ENCODE results near the gene CFD. TPM values are rescaled to one million over a fixed set of nuclear protein-coding genes. Genes with fewer than 3 reads are reported as not detected.
A peak's percentile ranks its signal among the peaks of the same experiment; 100 is the strongest.
"Not testable (repeated sequence)": the region's sequence is repeated elsewhere in the genome, so short reads cannot be mapped to it uniquely, and the experiment has no call there.

Gene CFD
- total RNA-seq, 1 donor from 2014 or later, result 139 TPM

DNA sequence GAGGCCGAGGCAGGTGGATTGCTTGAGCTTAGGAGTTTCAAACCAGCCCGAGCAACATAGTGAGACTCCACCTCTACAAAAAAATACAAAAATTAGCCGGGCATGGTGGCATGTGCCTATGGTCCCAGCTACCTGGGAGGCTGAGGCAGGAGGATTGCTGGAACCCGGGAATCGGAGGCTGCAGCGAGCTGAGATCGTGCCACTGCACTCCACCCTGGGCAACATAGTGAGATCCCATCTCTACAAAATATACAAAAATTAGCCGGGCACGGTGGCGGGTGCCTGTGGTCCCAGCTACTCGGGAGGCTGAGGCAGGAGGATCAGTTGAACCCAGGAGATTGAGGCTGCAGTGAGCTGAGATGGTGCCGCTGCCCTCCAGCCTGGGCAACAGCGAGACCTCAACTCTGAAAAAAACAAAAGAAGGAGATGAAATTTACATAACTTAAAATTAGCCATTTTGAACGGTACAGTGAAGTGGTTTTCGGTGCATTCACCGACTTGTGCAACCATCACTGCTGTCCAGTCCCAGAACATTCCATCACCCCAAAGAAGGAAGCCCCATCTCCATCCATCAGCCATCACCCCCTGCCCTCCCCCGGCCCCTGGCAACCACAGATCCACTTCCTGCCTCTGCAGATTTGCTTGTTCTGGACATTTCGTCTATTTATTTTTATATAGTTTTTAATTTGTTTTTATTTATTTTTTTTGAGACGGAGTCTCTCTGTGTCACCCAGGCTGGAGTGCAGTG is 33.4 kb upstream of the CFD start:
- DNase-seq (ENCODE audit: low spot score), result no peak

DNA sequence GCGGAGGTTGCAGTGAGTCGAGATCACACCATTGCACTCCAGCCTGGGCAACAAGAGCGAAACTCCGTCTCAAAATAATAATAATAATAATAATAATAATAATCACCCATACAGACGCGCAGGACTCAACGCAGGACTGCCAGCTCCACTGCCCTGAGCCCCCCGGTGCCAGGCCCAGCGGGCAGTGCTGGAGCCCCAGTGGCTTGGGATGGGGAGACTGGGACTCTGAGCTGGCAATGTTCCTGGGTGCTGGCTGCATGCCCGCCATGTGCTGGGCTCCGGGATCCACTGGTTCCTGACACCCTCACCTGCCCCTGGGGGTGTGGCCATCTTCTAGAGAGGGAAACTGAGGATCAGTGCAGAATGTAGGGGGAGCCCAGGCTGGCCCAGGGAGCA is 32.2 kb upstream of the CFD start:
- no peak for DNase-seq (ENCODE audit: low spot score)

DNA sequence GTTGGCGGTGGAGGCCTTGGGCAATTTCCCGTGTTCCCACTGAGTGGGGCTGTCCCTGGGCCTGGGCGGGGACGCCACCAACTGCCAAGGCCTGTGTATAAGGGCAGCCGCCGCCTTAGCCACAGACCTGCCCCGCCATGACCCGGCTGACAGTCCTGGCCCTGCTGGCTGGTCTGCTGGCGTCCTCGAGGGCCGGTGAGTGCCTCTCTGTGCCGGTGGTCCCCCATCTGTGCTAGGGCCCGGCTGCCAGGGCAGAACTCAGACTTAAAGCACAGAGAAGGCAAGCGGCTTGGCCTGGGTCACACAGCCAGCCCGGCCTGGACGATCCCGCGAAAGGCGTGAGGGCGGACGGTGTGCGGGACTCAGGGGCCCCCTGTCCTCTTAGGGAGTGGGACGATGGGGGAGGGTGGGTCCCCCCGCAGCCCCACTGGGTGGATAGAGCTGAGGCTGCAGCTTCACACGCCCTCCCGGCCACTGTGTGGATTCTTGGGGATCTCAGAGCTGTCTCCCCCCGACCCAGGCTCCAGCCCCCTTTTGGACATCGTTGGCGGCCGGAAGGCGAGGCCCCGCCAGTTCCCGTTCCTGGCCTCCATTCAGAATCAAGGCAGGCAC is 31.6 kb upstream of the CFD start, which contains the start of gene AZU1:
TSS of gene AZU1 (plus strand) at position 128 of the 612 bp plus-strand sequence. CDS start at position 138, 10 bp downstream.
- no peak for DNase-seq (ENCODE audit: low spot score)

DNA sequence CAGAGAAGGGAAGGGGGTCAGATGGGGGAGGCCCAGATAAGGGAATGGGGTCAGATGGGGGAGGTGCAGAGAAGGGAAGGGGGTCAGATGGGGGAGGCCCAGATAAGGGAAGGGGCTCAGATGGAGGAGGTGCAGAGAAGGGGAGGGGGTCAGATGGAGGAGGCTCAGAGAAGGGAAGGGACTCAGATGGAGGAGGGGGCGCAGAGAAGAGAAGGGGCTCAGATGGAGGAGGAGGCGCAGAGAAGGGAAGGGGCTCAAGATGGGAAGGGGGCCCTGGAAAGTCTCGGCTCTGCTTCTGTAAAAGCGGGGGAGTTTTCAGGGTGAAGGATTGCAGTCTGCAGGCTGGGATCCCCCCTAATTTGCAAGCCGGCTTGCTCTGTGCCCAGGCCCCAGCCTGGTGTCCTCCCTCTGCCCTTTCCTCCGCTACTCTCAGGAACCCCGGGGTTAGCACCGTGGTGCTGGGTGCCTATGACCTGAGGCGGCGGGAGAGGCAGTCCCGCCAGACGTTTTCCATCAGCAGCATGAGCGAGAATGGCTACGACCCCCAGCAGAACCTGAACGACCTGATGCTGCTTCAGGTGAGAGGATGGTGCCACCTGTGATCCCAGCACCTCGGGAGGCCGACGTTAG is 30.2 kb upstream of the CFD start:
- no peak for DNase-seq (ENCODE audit: low spot score)

DNA sequence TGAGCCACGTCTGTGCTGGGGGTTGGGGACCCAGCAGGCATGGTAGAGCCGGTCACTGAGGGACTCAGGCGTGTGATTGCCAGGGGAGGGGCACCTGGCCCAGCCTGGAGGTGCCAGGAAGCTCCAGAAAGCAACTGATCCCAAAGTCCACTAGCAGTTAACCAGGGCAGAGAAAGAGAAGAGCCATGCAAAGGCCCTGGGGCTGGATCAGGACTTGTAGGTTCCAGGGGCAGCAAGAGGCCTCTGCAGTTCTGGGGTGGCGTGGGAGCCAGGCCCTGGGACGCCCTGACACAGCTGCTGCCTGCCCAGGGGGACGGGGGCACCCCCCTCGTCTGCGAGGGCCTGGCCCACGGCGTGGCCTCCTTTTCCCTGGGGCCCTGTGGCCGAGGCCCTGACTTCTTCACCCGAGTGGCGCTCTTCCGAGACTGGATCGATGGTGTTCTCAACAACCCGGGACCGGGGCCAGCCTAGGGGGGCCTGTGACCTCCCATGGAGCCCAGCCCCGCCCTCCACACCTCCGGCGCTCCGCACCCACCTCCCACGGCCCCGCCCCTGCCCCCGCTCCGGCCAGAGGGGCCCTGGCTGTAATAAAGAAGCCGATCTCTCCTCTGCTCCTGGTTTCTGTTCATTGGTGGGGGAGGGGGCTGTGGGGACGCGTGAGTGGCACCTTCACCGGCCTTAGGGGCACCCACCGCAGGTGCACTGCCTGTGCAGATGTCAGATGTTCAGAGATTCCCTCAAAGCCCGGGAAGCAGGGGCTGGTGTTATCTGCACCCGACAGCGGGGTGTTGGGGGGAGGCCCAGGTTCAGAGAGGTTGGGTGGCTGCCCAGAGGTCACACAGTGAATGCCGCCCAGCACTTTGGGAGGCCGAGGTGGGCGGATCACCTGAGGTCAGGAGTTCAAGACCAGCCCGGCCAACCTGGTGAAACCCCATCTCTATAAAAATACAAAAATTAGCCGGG is 27.8 kb upstream of the CFD start:
- no peak for DNase-seq (ENCODE audit: low spot score)

DNA sequence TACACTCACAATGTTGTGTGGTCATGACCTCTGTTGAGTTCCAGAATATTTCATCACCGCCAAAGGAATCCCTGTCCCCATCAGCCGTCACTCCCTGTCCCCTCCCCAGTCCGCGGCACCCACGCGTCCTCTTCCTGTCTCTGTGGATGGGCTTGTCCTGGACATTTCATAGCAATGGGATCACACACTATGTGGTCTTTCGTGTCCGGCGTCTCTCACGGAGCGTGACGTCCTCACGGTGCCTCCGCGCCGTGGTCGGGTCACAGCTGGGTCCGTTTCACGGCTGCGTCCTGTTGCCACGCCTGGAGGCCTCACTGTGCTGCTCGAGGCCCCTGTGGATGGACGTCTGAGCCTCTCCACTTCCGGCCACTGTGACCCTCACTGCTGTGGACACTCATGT is 25.2 kb upstream of the CFD start:
- no peak for DNase-seq (ENCODE audit: low spot score)

DNA sequence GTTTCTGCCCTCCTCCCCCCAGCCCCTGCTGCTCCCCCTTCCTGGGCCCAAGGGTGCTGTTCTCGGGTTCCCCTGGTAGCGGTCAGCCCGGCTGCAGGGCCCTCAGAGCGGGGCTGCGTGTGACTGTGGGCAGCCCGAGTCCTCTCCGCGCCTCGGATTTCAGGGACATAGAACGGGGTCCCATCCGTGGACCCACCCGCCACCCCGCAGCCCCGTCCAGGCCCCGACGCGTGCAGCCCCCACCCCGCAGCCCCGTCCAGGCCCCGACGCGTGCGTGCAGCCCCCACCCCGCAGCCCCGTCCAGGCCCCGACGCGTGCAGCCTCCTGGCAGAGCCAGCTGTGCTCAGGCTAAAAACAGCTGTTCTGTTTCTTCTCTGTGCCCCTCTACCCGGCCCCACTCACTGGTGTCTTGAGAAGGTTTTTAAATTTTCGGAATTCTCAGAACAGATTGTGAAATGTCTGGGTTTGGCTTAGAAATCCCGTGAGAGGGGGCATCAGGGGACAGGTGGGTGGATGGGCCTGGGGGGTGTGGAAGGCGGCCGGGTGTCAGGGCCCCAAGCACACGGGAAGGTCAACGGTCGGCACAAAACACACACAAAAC is 24.2 kb upstream of the CFD start:
- no peak for DNase-seq (ENCODE audit: low spot score)

DNA sequence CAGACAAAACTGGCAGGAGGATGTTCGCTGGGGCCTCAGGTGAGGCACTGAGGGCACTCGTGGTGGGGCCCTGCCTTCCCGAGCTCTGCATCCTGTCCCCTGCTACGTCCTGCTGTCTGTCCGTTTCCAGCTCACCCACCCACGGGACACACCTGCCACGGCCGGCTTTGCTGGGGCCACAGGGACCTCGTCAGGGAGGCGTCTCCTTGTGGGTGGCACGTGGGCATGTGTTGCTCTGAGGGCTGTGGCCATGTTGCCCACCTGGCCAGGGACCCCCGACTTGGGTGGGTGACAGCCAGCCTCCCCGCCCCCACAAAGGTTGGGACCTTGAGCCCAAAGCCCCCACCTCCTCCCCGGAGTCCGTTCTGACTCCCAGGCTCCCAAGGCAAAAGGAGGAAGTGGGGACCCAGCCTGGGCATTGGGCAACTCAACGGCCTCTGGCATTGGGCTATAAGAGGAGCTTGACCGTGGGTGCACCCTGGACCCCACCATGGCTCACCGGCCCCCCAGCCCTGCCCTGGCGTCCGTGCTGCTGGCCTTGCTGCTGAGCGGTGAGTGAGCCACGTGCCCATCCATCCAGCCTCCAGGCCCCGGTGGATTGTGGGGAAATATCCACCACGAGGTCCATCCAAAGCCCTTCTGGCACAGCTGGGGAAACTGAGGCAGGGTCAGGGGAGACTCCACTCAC is 18.8 kb upstream of the CFD start, which contains the start of gene PRTN3:
TSS of gene PRTN3 (plus strand) at position 481 of the 688 bp plus-strand sequence. CDS start at position 491, 10 bp downstream.
- no peak for DNase-seq (ENCODE audit: low spot score)

DNA sequence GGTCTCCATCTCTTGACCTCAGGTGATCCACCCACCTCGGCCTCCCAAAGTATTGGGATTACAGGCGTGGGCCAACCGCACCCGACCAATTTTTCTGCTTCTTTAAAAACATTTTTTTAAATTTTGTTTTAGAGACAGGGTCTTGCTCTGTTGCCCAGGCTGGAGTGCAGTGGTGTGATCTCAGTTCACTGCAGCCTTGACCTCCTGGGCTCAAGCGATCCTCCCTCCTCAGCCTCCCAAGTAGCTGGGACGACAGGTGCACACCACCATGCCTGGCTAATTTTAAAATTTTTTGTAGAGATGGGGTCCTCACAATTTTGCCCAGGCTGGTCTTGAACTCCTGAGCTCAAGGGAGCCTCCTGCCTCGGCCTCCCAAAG is 16.7 kb upstream of the CFD start:
- DNase-seq (ENCODE audit: low spot score), result not testable (repeated sequence)

DNA sequence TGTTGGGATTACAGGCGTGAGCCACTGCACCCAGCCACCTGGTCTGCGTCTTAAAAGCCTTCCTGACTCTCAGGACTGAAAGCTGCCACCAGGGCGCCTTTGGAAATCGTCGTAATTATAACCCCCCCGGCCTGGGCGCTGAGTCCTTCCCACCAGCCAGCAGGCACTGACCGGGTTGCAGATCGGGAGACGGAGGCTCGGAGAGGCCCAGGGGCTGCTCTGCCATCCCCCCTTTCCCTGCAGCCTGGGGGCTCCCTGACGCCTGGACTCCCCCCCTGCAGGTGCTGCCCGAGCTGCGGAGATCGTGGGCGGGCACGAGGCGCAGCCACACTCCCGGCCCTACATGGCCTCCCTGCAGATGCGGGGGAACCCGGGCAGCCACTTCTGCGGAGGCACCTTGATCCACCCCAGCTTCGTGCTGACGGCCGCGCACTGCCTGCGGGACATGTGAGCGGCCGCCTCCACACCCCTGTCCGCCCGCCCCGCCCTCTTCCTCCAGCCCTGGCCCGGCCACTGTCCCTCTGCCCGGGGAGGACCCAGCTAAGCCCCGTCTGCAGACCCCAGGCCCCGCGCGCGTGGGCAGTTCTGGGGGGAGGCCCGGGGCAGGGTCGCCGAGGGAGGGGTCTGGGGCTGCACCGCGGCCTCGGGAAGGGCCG is 16.2 kb upstream of the CFD start:
- no peak for DNase-seq (ENCODE audit: low spot score)

DNA sequence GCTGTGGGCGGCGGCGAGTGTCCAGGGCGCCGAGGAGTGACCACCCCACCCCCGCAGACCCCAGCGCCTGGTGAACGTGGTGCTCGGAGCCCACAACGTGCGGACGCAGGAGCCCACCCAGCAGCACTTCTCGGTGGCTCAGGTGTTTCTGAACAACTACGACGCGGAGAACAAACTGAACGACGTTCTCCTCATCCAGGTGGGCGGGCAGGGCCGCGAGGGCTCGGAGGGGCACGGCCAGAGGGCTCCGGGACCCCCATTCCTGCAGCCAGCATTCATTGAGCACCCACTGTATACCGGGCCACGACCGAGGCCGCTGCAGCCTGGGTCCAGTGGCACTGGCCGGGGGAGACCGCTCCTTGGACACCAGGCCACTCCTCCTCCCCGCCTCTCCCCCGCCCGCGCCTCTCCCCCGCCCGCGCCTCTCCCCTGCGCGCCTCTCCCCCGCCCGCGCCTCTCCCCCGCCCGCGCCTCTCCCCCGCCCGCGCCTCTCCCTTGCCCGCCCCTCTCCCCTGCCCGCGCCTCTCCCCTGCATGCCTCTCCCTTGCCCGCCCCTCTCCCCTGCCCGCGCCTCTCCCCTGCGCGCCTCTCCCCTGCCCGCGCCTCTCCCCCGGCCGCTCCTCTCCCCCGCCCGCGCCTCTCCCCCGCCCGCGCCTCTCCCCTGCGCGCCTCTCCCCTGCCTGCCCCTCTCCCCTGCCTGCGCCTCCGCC is 15.5 kb upstream of the CFD start:
- no peak for DNase-seq (ENCODE audit: low spot score)

DNA sequence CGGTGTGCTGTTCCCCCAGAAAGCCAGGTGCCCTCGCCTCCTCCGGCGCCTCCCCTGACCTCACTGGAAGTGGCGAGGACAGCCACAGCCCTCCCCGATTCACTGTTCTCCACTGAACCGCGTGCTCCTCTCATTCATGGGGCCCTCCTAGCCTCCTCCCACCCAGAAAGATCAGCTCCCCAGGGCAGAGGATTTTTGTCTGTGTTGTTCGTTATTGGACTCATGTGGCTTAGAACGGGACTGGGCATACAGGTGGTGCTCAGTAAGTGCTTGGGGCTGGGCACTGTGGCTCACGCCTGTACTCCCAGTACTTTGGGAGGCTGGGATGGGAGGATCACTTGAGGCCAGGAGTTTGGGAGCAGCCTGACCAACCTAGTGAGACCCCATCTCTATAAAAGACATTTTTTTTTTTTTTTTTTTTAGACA is 14.9 kb upstream of the CFD start:
- no peak for DNase-seq (ENCODE audit: low spot score)

DNA sequence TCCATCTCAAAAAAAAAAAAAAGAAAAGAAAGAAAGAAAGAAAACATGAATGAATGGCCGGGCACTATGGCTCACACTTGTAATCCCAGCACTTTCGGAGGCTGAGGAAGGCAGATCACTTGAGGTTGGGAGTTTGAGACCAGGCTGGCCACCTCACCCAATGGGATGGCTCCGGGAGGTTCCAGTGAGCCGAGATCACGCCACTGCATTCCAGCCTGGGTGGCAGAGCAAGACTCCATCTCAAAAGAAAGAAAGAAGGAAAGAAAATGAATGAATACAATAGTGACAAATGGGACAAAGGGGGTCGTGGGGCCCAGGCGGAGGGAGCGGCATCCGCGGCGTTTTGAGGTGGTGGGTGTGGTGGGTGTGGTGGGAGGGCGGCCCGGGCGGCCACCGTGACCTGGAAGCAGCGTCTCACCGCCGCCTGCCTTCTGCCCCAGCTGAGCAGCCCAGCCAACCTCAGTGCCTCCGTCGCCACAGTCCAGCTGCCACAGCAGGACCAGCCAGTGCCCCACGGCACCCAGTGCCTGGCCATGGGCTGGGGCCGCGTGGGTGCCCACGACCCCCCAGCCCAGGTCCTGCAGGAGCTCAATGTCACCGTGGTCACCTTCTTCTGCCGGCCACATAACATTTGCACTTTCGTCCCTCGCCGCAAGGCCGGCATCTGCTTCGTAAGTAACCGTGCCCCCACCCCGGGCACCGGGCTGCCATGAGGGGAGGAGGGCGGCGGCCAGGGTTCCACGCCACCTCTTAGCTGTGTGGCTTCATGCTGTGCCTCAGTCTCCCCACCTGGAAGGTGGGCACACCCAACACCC is 13.6 kb upstream of the CFD start:
- DNase-seq (ENCODE audit: low spot score), result no peak

DNA sequence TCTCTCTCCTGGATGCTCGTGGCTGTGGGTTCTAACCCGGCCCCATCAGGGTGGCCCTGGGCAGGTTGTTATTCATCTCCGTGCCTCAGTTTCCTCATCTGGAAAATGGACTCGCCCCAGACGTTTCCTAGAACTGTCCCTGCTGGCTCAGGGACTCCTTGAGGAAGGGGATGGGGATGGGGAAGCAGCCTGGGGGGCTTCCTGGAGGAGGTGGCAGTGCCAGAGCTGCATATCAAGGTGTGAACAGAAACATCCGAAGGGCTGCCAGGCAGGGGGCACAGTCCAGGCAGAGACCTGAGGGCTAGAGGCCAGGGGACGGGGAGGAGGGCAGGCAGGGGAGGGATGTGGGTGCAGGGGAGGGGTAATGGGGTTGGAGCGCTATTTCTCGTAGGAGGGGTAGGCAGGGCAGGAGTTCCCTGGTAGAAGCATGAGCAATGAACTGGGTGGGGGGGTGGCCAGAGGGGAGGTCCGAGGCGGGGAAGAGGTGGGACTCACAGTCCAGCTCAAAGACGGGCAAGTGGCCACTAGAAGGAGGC is 11.0 kb upstream of the CFD start:
- no peak for DNase-seq (ENCODE audit: low spot score)

DNA sequence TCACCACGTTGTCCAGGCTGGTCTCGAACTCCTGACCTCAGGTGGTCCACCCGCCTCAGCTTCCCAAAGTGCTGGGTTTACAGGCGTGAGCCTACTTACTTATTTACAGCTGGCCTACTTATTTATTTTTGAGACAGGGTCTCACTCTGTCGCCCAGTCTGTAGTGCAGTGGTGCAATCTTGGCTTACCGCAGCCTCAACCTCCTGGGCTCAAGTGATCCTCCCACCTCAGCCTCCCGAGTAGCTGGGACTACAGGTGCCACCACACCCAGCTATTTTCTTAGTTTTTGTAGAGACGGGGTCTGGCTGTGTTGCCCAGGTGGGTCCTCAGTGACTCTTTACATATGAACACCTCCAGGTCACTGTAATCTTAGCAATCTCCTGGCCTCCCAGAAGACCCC is 10.3 kb upstream of the CFD start:
- DNase-seq (ENCODE audit: low spot score), result not testable (repeated sequence)

DNA sequence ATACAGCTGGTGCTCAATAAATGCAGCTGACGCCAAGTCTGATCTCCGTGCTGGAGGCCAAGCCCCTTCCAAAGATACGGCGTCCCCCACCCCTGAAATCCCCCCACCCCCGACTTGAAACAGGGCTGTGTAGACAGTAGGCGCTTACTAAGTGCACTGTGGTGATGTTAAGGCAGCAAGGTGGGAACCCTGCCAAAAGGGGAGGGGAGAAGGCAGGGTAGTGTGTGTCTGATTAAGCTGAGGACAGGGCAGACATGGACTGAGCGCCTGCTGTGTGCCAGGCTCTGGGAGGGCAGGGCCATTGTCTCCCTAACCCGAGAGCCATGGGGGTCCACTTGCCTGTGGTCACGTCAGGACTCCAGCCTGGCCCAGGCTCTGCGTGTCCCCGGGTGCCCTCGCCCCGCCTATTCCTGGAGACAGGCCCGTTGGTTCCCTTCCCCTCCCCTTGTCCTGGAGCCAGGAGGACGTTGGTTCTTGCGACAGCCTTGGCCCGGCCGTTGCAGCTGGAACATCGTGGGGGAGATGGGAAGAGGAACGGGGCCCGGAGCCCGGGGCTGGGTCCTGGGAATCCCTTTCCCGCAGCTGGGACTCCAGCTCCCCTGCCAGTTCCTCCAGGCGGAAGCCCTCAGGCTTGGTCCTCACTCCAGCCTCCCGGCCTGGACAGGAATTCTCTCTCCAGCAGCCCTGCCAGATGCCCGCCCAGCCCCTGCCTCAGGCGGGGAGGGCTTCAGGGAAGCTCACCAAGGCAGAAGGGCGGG is 9.1 kb upstream of the CFD start:
- DNase-seq (ENCODE audit: low spot score), result peak; percentile 91

DNA sequence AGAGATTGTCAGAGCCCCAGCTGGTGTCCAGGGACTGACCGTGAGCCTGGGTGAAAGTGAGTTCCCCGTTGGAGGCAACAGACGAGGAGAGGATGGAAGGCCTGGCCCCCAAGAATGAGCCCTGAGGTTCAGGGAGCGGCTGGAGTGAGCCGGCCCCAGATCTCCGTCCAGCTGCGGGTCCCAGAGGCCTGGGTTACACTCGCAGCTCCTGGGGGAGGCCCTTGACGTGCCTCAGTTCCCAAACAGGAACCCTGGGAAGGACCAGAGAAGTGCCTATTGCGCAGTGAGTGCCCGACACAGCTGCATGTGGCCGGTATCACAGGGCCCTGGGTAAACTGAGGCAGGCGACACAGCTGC is 8.5 kb upstream of the CFD start:
- DNase-seq (ENCODE audit: low spot score), result no peak

Data from ureter (tissue), 1 donor.